Activated naive CD8-positive, alpha-beta T cell treated with anti-CD3 and anti-CD28 coated beads, Interleukin-2, amount 10 ng/mL, durations not matched to agents 7 days and 5 days (primary cell): ENCODE measurements around the gene DHX58. TPM values are rescaled to one million over a fixed set of nuclear protein-coding genes. Genes with fewer than 3 reads are reported as not detected.

Experiments used
- ATAC-seq: fragments of 150-1000 bp; cut with Tn5 transposase; one replicate; pipeline ENCODE4 v1.10.0; 2021; ENCODE audit warnings: low read depth, moderate library complexity
- POLR2A ChIA-PET: fragments of 350-600 bp; sonication (Branson Sonifier 250); formaldehyde crosslinking; loops from one replicate; lab custom pipeline; 2021; ENCODE audit warnings: antibody characterized with exemption; lab: Charles Lee
- DNase-seq: peaks from one replicate; pipeline ENCODE4 v3.0.0; 2021
- H3K27ac Mint-ChIP-seq: one replicate; pipeline ENCODE4 v1.8.0; 2022; ENCODE audit warnings: mild to moderate bottlenecking, mixed read lengths
- H3K27me3 Mint-ChIP-seq: one replicate; pipeline ENCODE4 v1.8.0; 2022; ENCODE audit warnings: mild to moderate bottlenecking, moderate library complexity, mixed read lengths
- H3K36me3 Mint-ChIP-seq: one replicate; pipeline ENCODE4 v1.8.0; 2021; ENCODE audit warnings: mild to moderate bottlenecking, mixed read lengths
- H3K4me1 Mint-ChIP-seq: one replicate; pipeline ENCODE4 v1.8.0; 2021; ENCODE audit warnings: mixed read lengths
- H3K4me3 Mint-ChIP-seq: one replicate; pipeline ENCODE4 v1.8.0; 2022; ENCODE audit warnings: mild to moderate bottlenecking, moderate library complexity, mixed read lengths
- H3K9me3 Mint-ChIP-seq: one replicate; pipeline ENCODE4 v1.8.0; 2021; ENCODE audit warnings: mixed read lengths
- total RNA-seq, 2 experiments: library from RNA; stranded (reverse); gene quantifications; one replicate each; pipeline ENCODE4 v1.2.3, GENCODE V29; 2021

The DHX58 gene
- total RNA-seq, 2 experiments from 2014 or later = 68.7 to 77.6 TPM

- DNase-seq = no peak
- POLR2A ChIA-PET = no interaction called here
- H3K36me3 Mint-ChIP-seq = no peaks in the 10 kb centered on the region
- no peak overlapping the region for H3K4me3 Mint-ChIP-seq
- no peak for ATAC-seq
- H3K9me3 Mint-ChIP-seq = no peaks in the 10 kb centered on the region
- H3K27me3 Mint-ChIP-seq = no peaks in the 10 kb centered on the region
- no peak overlapping the region for H3K27ac Mint-ChIP-seq
- H3K4me1 Mint-ChIP-seq = no peaks in the 10 kb centered on the region
Observed at GRCh38 chr17:42079541-42079940, 33.0 kb downstream of the DHX58 start.

GRCh38 chr17:42078396-42079043 is 34.0 kb downstream of the DHX58 start:
- H3K27me3 Mint-ChIP-seq = peaks cover 2% of the 10 kb centered on the region
- H3K4me3 Mint-ChIP-seq = no peak overlapping the region
- H3K36me3 Mint-ChIP-seq = no peaks in the 10 kb centered on the region
- DNase-seq (no peak), ATAC-seq (no peak)
- H3K4me1 Mint-ChIP-seq = peaks cover 6% of the 10 kb centered on the region
- H3K9me3 Mint-ChIP-seq = no peaks in the 10 kb centered on the region
- POLR2A ChIA-PET = no interaction called here
- no peak overlapping the region for H3K27ac Mint-ChIP-seq

GRCh38 chr17:42077755-42078154 is 34.8 kb downstream of the DHX58 start:
- Mint-ChIP-seq H3K4me1 (peaks cover 12% of the 10 kb centered on the region), H3K9me3 (no peaks in the 10 kb centered on the region), H3K27ac (no peak overlapping the region), H3K4me3 (no peak overlapping the region), H3K36me3 (no peaks in the 10 kb centered on the region), H3K27me3 (peaks cover 7% of the 10 kb centered on the region)
- POLR2A ChIA-PET = no interaction called here
- no peak for DNase-seq
- ATAC-seq = no peak

- H3K36me3 Mint-ChIP-seq = no peaks in the 10 kb centered on the region
- H3K9me3 Mint-ChIP-seq = no peaks in the 10 kb centered on the region
- peaks cover 12% of the 10 kb centered on the region for H3K4me1 Mint-ChIP-seq
- POLR2A ChIA-PET = no interaction called here
- no peak overlapping the region for H3K27ac Mint-ChIP-seq
- ATAC-seq = no peak
- H3K4me3 Mint-ChIP-seq = no peak overlapping the region
- H3K27me3 Mint-ChIP-seq = peaks cover 7% of the 10 kb centered on the region
- DNase-seq = no peak
Observed at GRCh38 chr17:42076797-42077559, 35.5 kb downstream of the DHX58 start.

GRCh38 chr17:42075789-42076188 is 36.7 kb downstream of the DHX58 start:
- Mint-ChIP-seq H3K4me3 (no peak overlapping the region), H3K36me3 (no peaks in the 10 kb centered on the region), H3K27me3 (peaks cover 7% of the 10 kb centered on the region), H3K9me3 (no peaks in the 10 kb centered on the region), H3K27ac (no peak overlapping the region), H3K4me1 (peaks cover 20% of the 10 kb centered on the region)
- ATAC-seq = no peak
- POLR2A ChIA-PET = interaction anchor here (0.7 kb wide), 1 partner anchor 42 kb away, joined by 6 read pairs; no protein-coding TSS in a partner anchor
- no peak for DNase-seq

GRCh38 chr17:42072323-42073187 is 40.0 kb downstream of the DHX58 start:
- POLR2A ChIA-PET = interaction anchor here (0.6 to 2.5 kb wide), 3 partner anchors 20 to 55 kb away, joined by 3 to 25 read pairs (median 5); partner anchors contain the start of genes DHX58 and DNAJC7
- H3K4me1 Mint-ChIP-seq = peaks cover 20% of the 10 kb centered on the region
- H3K36me3 Mint-ChIP-seq = no peaks in the 10 kb centered on the region
- no peaks in the 10 kb centered on the region for H3K9me3 Mint-ChIP-seq
- ATAC-seq = peak; percentile 16
- DNase-seq = peak; percentile 58
- H3K27me3 Mint-ChIP-seq = peaks cover 8% of the 10 kb centered on the region
- H3K4me3 Mint-ChIP-seq = peak overlapping the region; percentile 84
- H3K27ac Mint-ChIP-seq = peak overlapping the region; percentile 85

- H3K27ac Mint-ChIP-seq = peak overlapping the region; percentile 85
- H3K9me3 Mint-ChIP-seq = no peaks in the 10 kb centered on the region
- no peak for DNase-seq
- peaks cover 20% of the 10 kb centered on the region for H3K4me1 Mint-ChIP-seq
- H3K27me3 Mint-ChIP-seq = peaks cover 8% of the 10 kb centered on the region
- H3K36me3 Mint-ChIP-seq = no peaks in the 10 kb centered on the region
- peak; percentile 35 for ATAC-seq
- POLR2A ChIA-PET = interaction anchor here (0.6 to 2.5 kb wide), 5 partner anchors 21 to 141 kb away, joined by 3 to 25 read pairs (median 3); partner anchors contain the start of genes DHX58, DNAJC7 and ODAD4
- H3K4me3 Mint-ChIP-seq = peak overlapping the region; percentile 84
Observed at GRCh38 chr17:42071810-42072209, 40.7 kb downstream of the DHX58 start.

- POLR2A ChIA-PET = interaction anchor here (0.7 to 2.7 kb wide), 2 partner anchors 32 to 43 kb away, joined by 3 to 9 read pairs; partner anchors contain the start of gene DHX58
- no peaks in the 10 kb centered on the region for H3K9me3 Mint-ChIP-seq
- no peak for DNase-seq
- peaks cover 32% of the 10 kb centered on the region for H3K4me1 Mint-ChIP-seq
- no peak for ATAC-seq
- no peaks in the 10 kb centered on the region for H3K36me3 Mint-ChIP-seq
- peaks cover 7% of the 10 kb centered on the region for H3K27me3 Mint-ChIP-seq
- no peak overlapping the region for H3K4me3 Mint-ChIP-seq
- no peak overlapping the region for H3K27ac Mint-ChIP-seq
Observed at GRCh38 chr17:42068979-42069378, 43.5 kb downstream of the DHX58 start.

- no peaks in the 10 kb centered on the region for H3K9me3 Mint-ChIP-seq
- no peak overlapping the region for H3K27ac Mint-ChIP-seq
- H3K4me1 Mint-ChIP-seq = peaks cover 25% of the 10 kb centered on the region
- H3K4me3 Mint-ChIP-seq = no peak overlapping the region
- POLR2A ChIA-PET = interaction anchor here (0.9 to 2.7 kb wide), 4 partner anchors 29 to 54 kb away, joined by 3 to 9 read pairs (median 5); partner anchors contain the start of genes DHX58 and KAT2A
- ATAC-seq (peak; percentile 23), DNase-seq (peak; percentile 82)
- H3K36me3 Mint-ChIP-seq = no peaks in the 10 kb centered on the region
- peaks cover 2% of the 10 kb centered on the region for H3K27me3 Mint-ChIP-seq
Observed at GRCh38 chr17:42067371-42068091, 45.0 kb downstream of the DHX58 start.

GRCh38 chr17:42065201-42065600 is 47.3 kb downstream of the DHX58 start:
- peak; percentile 53 for ATAC-seq
- no peaks in the 10 kb centered on the region for H3K36me3 Mint-ChIP-seq
- peak overlapping the region; percentile 85 for H3K27ac Mint-ChIP-seq
- H3K4me1 Mint-ChIP-seq = peaks cover 18% of the 10 kb centered on the region
- POLR2A ChIA-PET = interaction anchor here (0.7 to 2.8 kb wide), 6 partner anchors 20 to 200 kb away, joined by 3 to 12 read pairs (median 4); partner anchors contain the start of genes CNP, DHX58, KLHL11 and NKIRAS2
- H3K9me3 Mint-ChIP-seq = no peaks in the 10 kb centered on the region
- H3K27me3 Mint-ChIP-seq = no peaks in the 10 kb centered on the region
- peak overlapping the region; percentile 16 for H3K4me3 Mint-ChIP-seq
- no peak for DNase-seq

GRCh38 chr17:42062681-42063080 is 49.8 kb downstream of the DHX58 start:
- DNase-seq (no peak), ATAC-seq (no peak)
- H3K27ac Mint-ChIP-seq = no peak overlapping the region
- no peaks in the 10 kb centered on the region for H3K36me3 Mint-ChIP-seq
- H3K4me1 Mint-ChIP-seq = peaks cover 23% of the 10 kb centered on the region
- no peaks in the 10 kb centered on the region for H3K9me3 Mint-ChIP-seq
- POLR2A ChIA-PET = interaction anchor here (0.6 kb wide), 1 partner anchor 12 kb away, joined by 4 read pairs; the partner anchor contains the start of gene C17orf113
- H3K27me3 Mint-ChIP-seq = no peaks in the 10 kb centered on the region
- H3K4me3 Mint-ChIP-seq = peak overlapping the region; percentile 1
